HG02588 (cell line): ENCODE results near the gene AP1S1.
A peak's percentile ranks its signal among the peaks of the same experiment; 100 is the strongest.

ENCODE experiments used
- ATAC-seq: cut with Tn5 transposase; IDR thresholded peaks from one replicate; pipeline ENCODE4 v1.9.1; 2021; ENCODE audit warnings: mild to moderate bottlenecking, moderate library complexity; ENCODE audit not compliant: unreplicated experiment

Gene AP1S1

GRCh38 chr7:101156277-101156676 is 2.0 kb downstream of the AP1S1 start:
- no peak for ATAC-seq

GRCh38 chr7:101156866-101157589 is 2.8 kb downstream of the AP1S1 start:
- no peak for ATAC-seq

- no peak for ATAC-seq
Measured at GRCh38 chr7:101159696-101160674, 5.7 kb downstream of the AP1S1 start.

GRCh38 chr7:101160910-101161309 is 6.6 kb downstream of the AP1S1 start:
- no peak for ATAC-seq

- ATAC-seq, result no peak
Measured at GRCh38 chr7:101161692-101162471, 7.6 kb downstream of the AP1S1 start.

GRCh38 chr7:101162551-101163278 is 8.4 kb downstream of the AP1S1 start:
- no peak for ATAC-seq

GRCh38 chr7:101163279-101164070 is 9.2 kb downstream of the AP1S1 start:
- no peak for ATAC-seq

- no peak for ATAC-seq
Measured at GRCh38 chr7:101164071-101164840, 10.0 kb downstream of the AP1S1 start.

- peak; percentile 70 for ATAC-seq
Measured at GRCh38 chr7:101165075-101165957, 11.0 kb downstream of the AP1S1 start, which contains the start of gene VGF. Gene VGF, minus strand, starts transcription at chr7:101165569. Its CDS starts 726 bp downstream, at chr7:101164843.

GRCh38 chr7:101165958-101166647 is 11.8 kb downstream of the AP1S1 start:
- no peak for ATAC-seq

- ATAC-seq, result no peak
Measured at GRCh38 chr7:101166648-101166908, 12.3 kb downstream of the AP1S1 start.

- no peak for ATAC-seq
Measured at GRCh38 chr7:101166909-101167644, 12.8 kb downstream of the AP1S1 start.

GRCh38 chr7:101167645-101168411 is 13.6 kb downstream of the AP1S1 start:
- ATAC-seq, result no peak

- no peak for ATAC-seq
Measured at GRCh38 chr7:101168412-101169049, 14.3 kb downstream of the AP1S1 start.

GRCh38 chr7:101169110-101169837 is 15.0 kb downstream of the AP1S1 start:
- no peak for ATAC-seq
